Ascending aorta (tissue), 2 donors: ENCODE data around the gene LRIG1. TPM values are rescaled to one million over a fixed set of nuclear protein-coding genes. Genes with fewer than 3 reads are reported as not detected.

ENCODE experiments used
- DNase-seq, 2 donors: peaks; one replicate each; pipeline ENCODE4 v3.0.0-alpha.2; 2019; ENCODE audit warnings: low spot score in 2 of 2
- H3K27ac ChIP-seq, 2 donors: fragments of 200-600 bp; sonication (generic); one replicate each; pipeline ENCODE4 v1.5.1; 2016 to 2017; ENCODE audit warnings: mild to moderate bottlenecking in 1 of 2
- H3K27me3 ChIP-seq: fragments of 200-600 bp; sonication (generic); one replicate; pipeline ENCODE4 v1.5.1; 2017
- H3K36me3 ChIP-seq, 2 donors: fragments of 200-600 bp; sonication (generic); one replicate each; pipeline ENCODE4 v1.5.1; 2016
- H3K4me1 ChIP-seq, 2 donors: fragments of 200-600 bp; sonication (generic); one replicate each; pipeline ENCODE4 v1.5.1; 2016 to 2017; ENCODE audit warnings: mild to moderate bottlenecking in 1 of 2
- H3K4me3 ChIP-seq, 2 donors: fragments of 200-600 bp; sonication (generic); one replicate each; pipeline ENCODE4 v1.5.1; 2016 to 2017; ENCODE audit warnings: mild to moderate bottlenecking in 1 of 2
- H3K9me3 ChIP-seq, 2 donors: fragments of 200-600 bp; sonication (generic); one replicate each; pipeline ENCODE4 v1.5.1; 2016
- CTCF ChIP-seq, 3 experiments: fragments of 200-600 bp in 2 of 3; fragments of 450-650 bp in 1 of 3; sonication (generic) in 2 of 3; IDR thresholded peaks; one replicate each; pipeline ENCODE4 v1.5.1; 2016 to 2019; ENCODE audit warnings: antibody characterized with exemption in 3 of 3, mild to moderate bottlenecking in 1 of 3, moderate library complexity in 1 of 3
- intact Hi-C: fragments of 100-400 bp; cut with DNase I; formaldehyde crosslinking; loops from one replicate; pipeline ENCODE4 v1.15.1; 2023
- total RNA-seq: library from RNA; depleted of rRNA; stranded (reverse); fragments of >200 nt; gene quantifications from one replicate; pipeline ENCODE4 v1.1.0, GENCODE V29; 2016

LRIG1 gene
- total RNA-seq, 1 donor from 2014 or later = 62.3 TPM

DNA sequence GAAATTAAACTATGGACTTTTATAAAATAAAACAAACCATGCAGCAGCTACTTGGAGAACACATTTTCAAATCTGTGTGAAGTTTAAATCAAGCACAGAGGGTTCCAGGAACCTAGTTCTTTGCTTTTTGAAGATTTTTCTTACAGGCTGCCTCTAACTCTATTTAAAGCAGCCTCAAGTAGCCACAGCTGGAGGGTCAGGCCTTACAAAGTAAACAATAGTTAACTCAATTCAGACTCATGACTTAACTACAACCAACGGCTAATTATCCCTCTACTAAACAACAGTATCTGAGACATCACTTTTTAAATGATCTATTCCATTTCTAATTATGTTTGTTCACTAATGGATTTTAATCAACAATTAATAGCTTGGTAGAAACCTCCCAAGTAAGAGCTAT, 9.8 kb downstream of the LRIG1 start:
- intact Hi-C loops = no loop called here
- Histone ChIP-seq H3K27ac (peak overlapping the region; percentile 70 to 90), H3K4me1 (peaks cover 13 to 85% of the 10 kb centered on the region in 2 donors), H3K4me3 (no peak overlapping the region), H3K27me3 (no peaks in the 10 kb centered on the region), H3K9me3 (no peaks in the 10 kb centered on the region), H3K36me3 (no peaks in the 10 kb centered on the region)
- no peak for TF ChIP-seq CTCF (IDR thresholded peaks at IDR 0.05)
- no peak for DNase-seq

DNA sequence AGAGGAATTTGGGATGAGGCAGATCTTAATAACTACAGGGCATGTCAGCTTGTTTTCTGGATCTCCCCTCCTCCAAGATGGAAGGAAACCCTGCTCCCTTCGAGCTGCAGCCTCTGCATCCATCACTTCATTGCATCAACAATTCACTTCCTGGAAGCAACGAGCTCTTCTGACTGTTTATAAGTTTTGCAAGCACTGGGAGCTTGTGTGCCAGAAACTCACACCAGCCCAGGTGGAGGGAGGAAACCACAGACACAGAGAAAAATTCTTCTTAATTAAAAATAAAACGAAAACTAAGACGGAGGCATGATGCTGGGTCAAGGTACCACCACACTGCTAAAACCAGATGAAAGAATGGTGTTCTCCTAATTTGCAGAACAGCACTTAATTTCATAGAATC, 10.6 kb downstream of the LRIG1 start:
- no peaks in the 10 kb centered on the region for H3K36me3 ChIP-seq
- H3K27me3 ChIP-seq = no peaks in the 10 kb centered on the region
- no peak for DNase-seq
- peaks cover 13 to 85% of the 10 kb centered on the region in 2 donors for H3K4me1 ChIP-seq
- no peak overlapping the region for H3K4me3 ChIP-seq
- no peak for TF ChIP-seq CTCF (IDR thresholded peaks at IDR 0.05)
- intact Hi-C loops = no loop called here
- peak overlapping the region; percentile 70 to 90 for H3K27ac ChIP-seq
- H3K9me3 ChIP-seq = no peaks in the 10 kb centered on the region

DNA sequence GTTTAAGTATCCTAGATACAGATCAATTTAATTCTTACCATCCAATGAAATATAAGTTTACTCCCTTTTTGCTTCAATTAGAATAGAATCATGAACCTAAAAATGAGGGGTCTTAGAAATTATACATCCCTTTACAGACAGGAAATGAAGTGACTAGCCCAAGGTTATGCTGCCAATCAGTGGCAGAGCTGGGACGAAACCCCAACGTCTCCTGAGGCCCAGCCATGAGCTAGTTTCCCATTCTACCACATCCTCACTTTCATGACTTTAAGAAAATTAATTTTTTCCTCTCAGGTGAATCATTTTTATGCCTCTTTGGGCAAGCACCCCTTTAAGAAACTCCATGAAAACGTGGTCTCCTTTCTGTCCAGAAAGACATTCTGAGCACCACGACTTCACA, 11.2 kb downstream of the LRIG1 start:
- no peaks in the 10 kb centered on the region for H3K27me3 ChIP-seq
- no peak overlapping the region for H3K4me3 ChIP-seq
- H3K9me3 ChIP-seq = no peaks in the 10 kb centered on the region
- no peak for DNase-seq
- peak overlapping the region; percentile 70 to 90 for H3K27ac ChIP-seq
- H3K36me3 ChIP-seq = no peaks in the 10 kb centered on the region
- intact Hi-C loops = no loop called here
- no peak for TF ChIP-seq CTCF (IDR thresholded peaks at IDR 0.05)
- peaks cover 16 to 83% of the 10 kb centered on the region in 2 donors for H3K4me1 ChIP-seq

- Histone ChIP-seq H3K4me3 (no peak overlapping the region), H3K4me1 (peaks cover 13 to 84% of the 10 kb centered on the region in 2 donors), H3K27ac (peak overlapping the region; percentile 70 to 90), H3K27me3 (no peaks in the 10 kb centered on the region), H3K9me3 (no peaks in the 10 kb centered on the region), H3K36me3 (no peaks in the 10 kb centered on the region)
- intact Hi-C loops = no loop called here
- no peak for TF ChIP-seq CTCF (IDR thresholded peaks at IDR 0.05)
- no peak for DNase-seq
These were observed 11.7 kb downstream of the LRIG1 start for GRCh38 chr3:66489115-66489514.

- Histone ChIP-seq H3K4me3 (no peak overlapping the region), H3K36me3 (no peaks in the 10 kb centered on the region), H3K27ac (peak overlapping the region; percentile 70 to 90), H3K4me1 (peaks cover 9 to 83% of the 10 kb centered on the region in 2 donors), H3K27me3 (no peaks in the 10 kb centered on the region), H3K9me3 (no peaks in the 10 kb centered on the region)
- no peak for DNase-seq
- intact Hi-C loops = no loop called here
- no peak for TF ChIP-seq CTCF (IDR thresholded peaks at IDR 0.05)
These were observed 12.3 kb downstream of the LRIG1 start for GRCh38 chr3:66488492-66488891.

GRCh38 chr3:66487465-66487864, 13.4 kb downstream of the LRIG1 start:
- intact Hi-C loops = no loop called here
- Histone ChIP-seq H3K27me3 (no peaks in the 10 kb centered on the region), H3K4me3 (no peak overlapping the region), H3K27ac (peak overlapping the region; percentile 89 to 90), H3K9me3 (no peaks in the 10 kb centered on the region), H3K36me3 (no peaks in the 10 kb centered on the region), H3K4me1 (peaks cover 9 to 81% of the 10 kb centered on the region in 2 donors)
- no peak for DNase-seq
- TF ChIP-seq CTCF (IDR thresholded peaks at IDR 0.05) = no peak
